ENCODE measurements around the gene PUS7L.

The PUS7L gene

GRCh38 chr12:43730283-43730682 is 28.3 kb downstream of the PUS7L start (continued):
- no peak for TF ChIP-seq ZNF18 (tag by site-specific recombination; IDR thresholded peaks at IDR 0.05)

GRCh38 chr12:43728698-43729097 is 29.9 kb downstream of the PUS7L start:
- Histone ChIP-seq H3K27ac (ENCODE audit: extremely low read depth, low read depth, low read length) (no peak overlapping the region), H3K9me3 (ENCODE audit: control insufficient read depth, insufficient read depth, low read depth, low read length) (no peaks in the 10 kb centered on the region), H3K4me3 (ENCODE audit: low read depth, low read length) (no peak overlapping the region), H3K36me3 (ENCODE audit: control insufficient read depth in 2 of 2, insufficient read depth in 1 of 2, low read length in 2 of 2) (peaks cover 11 to 29% of the 10 kb centered on the region in 2 experiments; a peak in 2 of 3 replicates), H3K4me1 (ENCODE audit: control insufficient read depth, insufficient read depth, low read length) (no peaks in the 10 kb centered on the region)
- ChIA-PET POLR2A (no interaction called here), CTCF (interaction anchor here (1.0 kb wide), 2 partner anchors 34 to 177 kb away, joined by 4 read pairs; no protein-coding TSS in a partner anchor)
- TF ChIP-seq SP7 (tag by site-specific recombination; IDR thresholded peaks at IDR 0.05) (no peak), PRDM4 (tag by site-specific recombination; IDR thresholded peaks at IDR 0.05) (no peak), HOXC10 (CRISPR knock-in tag; IDR thresholded peaks at IDR 0.05) (no peak), ZNF416 (tag by site-specific recombination; IDR thresholded peaks at IDR 0.05) (no peak), ZNF214 (tag by site-specific recombination; IDR thresholded peaks at IDR 0.05; ENCODE audit: borderline replicate concordance) (no peak), ZNF621 (tag by site-specific recombination; IDR thresholded peaks at IDR 0.05) (no peak), SCRT2 (tag by site-specific recombination; IDR thresholded peaks at IDR 0.05) (no peak), PATZ1 (tag by site-specific recombination; IDR thresholded peaks at IDR 0.05) (no peak), ZNF354C (tag by site-specific recombination; IDR thresholded peaks at IDR 0.05; ENCODE audit: borderline replicate concordance, low read depth) (no peak), ZNF184 (tag by site-specific recombination; IDR thresholded peaks at IDR 0.05) (no peak), RBAK (tag by site-specific recombination; IDR thresholded peaks at IDR 0.05) (no peak), ZNF704 (tag by site-specific recombination; IDR thresholded peaks at IDR 0.05) (no peak), ZNF404 (tag by site-specific recombination; IDR thresholded peaks at IDR 0.05) (no peak), INSM2 (tag by site-specific recombination; IDR thresholded peaks at IDR 0.05) (no peak), TCF7L2 (IDR thresholded peaks at IDR 0.05; ENCODE audit: borderline replicate concordance, low read depth, low read length) (no peak)
